ENCODE measurements around the gene BOC.
A peak's percentile ranks its signal among the peaks of the same experiment; 100 is the strongest.

The BOC gene

DNA sequence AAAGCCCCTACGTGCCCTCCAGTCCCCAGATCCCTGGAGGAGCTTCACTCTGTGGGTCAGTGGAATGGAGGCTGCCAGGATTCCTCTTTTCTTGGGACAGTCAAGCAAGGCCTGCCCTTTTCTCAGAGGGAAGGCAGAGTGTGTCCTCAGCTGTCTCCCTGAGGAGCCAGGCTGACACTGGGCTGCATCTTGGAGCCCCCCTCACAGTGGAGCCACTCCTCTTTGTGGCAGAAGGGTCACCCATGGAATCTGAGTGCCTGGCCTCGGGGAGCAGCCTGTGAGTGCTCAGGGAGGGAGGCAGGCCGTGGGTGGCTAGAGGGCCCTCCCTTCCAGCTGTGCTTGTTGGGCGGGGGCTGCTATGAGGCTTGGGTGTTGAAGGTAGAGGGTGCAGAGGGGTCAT lies 41.2 kb downstream of the BOC start:
- no peak overlapping the region for H3K4me3 ChIP-seq (ENCODE audit: control insufficient read depth, low read depth, low read length)
- TF ChIP-seq, protein P1, sequence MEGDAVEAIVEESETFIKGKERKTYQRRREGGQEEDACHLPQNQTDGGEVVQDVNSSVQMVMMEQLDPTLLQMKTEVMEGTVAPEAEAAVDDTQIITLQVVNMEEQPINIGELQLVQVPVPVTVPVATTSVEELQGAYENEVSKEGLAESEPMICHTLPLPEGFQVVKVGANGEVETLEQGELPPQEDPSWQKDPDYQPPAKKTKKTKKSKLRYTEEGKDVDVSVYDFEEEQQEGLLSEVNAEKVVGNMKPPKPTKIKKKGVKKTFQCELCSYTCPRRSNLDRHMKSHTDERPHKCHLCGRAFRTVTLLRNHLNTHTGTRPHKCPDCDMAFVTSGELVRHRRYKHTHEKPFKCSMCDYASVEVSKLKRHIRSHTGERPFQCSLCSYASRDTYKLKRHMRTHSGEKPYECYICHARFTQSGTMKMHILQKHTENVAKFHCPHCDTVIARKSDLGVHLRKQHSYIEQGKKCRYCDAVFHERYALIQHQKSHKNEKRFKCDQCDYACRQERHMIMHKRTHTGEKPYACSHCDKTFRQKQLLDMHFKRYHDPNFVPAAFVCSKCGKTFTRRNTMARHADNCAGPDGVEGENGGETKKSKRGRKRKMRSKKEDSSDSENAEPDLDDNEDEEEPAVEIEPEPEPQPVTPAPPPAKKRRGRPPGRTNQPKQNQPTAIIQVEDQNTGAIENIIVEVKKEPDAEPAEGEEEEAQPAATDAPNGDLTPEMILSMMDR (conservative IDR thresholded peaks at IDR 0.05; ENCODE audit: control insufficient read depth, insufficient read depth, low read depth, low read length), result no peak
- no peak for DNase-seq (ENCODE audit: low read depth)

DNA sequence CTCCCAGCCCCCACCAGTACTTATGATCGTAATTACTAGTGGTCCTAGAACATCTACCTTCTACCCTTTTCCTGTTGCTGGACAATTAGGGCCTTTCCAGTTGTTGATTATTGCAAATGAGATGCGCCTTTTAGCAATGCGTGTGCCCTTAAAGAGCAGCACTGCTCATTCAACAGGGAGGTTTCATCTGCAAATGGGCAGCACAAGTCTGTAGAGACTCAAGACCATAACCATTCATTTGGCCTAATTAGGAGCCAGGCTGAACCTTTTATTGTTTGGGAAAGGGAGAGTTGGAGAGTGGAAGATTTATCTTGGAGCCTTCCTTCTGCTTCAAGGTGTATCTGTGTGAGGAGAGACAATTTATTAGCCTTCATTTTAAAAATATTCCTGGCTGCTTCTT lies 42.3 kb downstream of the BOC start:
- TF ChIP-seq, protein P1 (conservative IDR thresholded peaks at IDR 0.05; ENCODE audit: control insufficient read depth, insufficient read depth, low read depth, low read length), result no peak
- no peak for DNase-seq (ENCODE audit: low read depth)
- H3K4me3 ChIP-seq (ENCODE audit: control insufficient read depth, low read depth, low read length), result no peak overlapping the region

DNA sequence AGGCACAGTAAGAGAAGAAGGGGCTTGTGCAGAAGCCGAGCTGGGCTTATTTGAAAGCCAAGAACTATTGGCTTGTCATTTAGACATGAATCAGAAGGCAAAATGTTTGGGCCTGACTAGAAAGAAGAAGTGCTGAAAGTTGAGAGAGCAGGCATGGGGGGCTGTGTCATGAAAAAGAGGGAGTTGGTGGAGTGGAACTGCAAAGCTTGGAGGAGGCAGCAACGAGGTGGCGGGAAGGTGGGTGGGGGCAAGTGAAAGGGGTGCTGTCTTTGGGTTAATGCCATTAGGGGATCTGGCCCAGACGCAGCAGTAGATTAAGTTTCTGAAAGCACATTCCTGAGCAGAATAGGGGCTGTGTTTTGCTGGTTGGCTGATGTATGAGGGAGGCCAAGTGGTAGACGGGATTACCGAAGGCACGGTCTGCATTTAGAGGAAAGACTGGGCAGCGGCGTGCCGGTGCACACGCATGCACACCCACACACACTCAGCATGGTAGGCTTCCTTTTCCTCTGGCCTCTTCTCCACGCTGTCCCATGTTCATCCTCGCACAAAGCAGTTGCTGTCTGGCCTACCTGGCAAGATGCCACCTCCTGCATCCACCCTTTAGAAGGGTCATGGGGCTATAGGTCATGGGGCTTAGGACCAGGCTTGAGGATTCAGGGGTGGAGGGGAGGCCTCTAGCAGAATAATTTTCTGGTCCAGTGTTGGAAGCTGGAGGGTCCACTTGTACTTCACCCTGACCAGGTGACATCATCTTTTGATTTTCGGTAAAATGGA lies 43.0 kb downstream of the BOC start:
- DNase-seq (ENCODE audit: low read depth), result no peak
- TF ChIP-seq, protein P1 (conservative IDR thresholded peaks at IDR 0.05; ENCODE audit: control insufficient read depth, insufficient read depth, low read depth, low read length), result no peak
- no peak overlapping the region for H3K4me3 ChIP-seq (ENCODE audit: control insufficient read depth, low read depth, low read length)

DNA sequence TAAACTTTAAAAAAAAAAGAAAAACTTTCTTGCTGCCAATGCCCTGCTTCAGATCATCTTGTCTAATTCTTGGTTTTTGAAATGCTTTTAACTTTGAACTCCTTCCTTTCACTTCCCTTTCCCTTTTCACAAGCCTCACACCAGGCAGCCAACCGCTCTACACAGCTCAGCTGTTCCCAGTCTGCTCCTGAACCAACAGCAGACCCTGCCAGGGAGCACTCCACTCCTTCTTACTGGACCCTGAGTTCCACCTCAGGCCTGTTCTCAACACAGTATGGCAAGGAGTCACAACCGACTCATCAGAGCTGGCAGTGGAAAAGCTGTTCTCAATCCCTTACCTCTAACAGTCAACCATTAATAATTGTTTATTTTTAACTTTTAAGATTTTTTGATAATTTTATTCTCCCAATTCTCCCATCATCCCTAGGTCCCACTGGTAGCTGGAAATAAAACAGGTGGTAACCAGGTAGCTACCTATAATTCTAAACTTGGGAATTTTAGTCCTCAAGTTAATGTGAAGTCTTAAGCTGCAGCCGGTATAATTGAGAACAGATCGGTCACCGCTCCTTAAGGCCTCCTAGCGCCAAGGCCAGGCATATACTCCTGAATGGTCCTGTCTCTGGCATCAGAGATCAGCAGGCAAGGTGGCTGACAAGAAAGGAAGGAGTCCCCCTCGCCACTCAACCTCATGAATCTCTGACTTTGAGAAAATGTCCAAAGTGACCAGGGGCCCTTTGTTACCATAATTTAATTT lies 43.9 kb downstream of the BOC start:
- DNase-seq (ENCODE audit: low read depth), result peak; percentile 74
- H3K4me3 ChIP-seq (ENCODE audit: control insufficient read depth, low read depth, low read length), result no peak overlapping the region
- TF ChIP-seq, protein P1 (conservative IDR thresholded peaks at IDR 0.05; ENCODE audit: control insufficient read depth, insufficient read depth, low read depth, low read length), result peak; percentile 39

DNA sequence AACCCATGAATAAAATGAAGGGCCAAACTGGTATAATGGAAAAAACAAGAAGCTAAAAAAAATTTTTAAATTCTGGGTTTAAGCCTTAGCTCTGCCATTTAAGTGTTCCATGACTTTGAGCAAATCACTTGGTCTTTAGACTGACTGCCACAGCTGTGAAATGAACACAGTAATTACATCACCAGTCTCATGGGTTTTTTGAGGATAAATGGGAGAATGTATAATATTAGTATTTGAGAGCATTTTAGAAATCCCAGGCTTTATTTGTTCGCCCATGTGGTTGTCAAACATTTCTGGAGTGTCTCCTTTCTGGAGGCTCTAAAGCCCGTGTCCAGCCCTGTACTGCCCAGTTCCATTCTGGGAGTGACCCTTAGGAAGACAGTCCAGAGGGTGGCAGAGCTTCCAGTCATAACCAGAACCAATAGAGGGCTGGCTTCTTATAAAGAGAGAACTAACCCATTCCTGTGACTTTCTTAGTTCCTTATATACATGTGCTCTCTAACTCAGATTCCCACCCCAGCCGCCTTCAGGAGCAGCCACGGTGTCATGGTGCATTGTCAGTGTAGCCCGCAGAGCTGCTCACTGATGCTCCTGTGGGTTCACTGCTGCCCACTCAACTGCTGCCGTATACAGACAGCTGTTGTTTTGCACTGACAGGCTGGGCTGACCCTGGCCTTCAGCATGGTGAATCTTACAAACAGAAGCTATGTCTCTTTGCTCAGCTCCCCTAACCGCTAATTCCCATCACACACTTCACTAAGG lies 44.7 kb downstream of the BOC start:
- no peak overlapping the region for H3K4me3 ChIP-seq (ENCODE audit: control insufficient read depth, low read depth, low read length)
- no peak for DNase-seq (ENCODE audit: low read depth)
- TF ChIP-seq, protein P1 (conservative IDR thresholded peaks at IDR 0.05; ENCODE audit: control insufficient read depth, insufficient read depth, low read depth, low read length), result no peak

DNA sequence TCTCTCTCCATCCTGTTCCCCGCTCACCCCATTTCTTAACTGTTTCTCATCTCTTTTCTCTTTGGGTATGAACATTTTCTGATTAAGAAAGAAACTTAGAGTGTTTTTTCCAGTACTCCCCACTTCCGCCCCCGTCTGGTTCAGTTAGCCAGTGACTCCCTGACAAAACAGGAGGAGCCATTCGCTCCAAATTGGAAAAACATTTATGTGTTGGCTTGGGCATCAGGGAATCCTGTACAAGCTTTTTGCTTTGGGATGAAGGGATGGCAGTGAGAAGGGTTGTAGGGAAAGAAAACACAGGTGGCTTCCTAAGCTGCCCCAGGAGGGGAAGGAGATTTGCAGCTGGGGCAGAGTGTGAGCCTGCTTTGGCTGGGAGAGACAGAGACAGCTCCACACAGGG lies 47.0 kb downstream of the BOC start:
- TF ChIP-seq, protein P1 (conservative IDR thresholded peaks at IDR 0.05; ENCODE audit: control insufficient read depth, insufficient read depth, low read depth, low read length), result peak; percentile 30
- H3K4me3 ChIP-seq (ENCODE audit: control insufficient read depth, low read depth, low read length), result no peak overlapping the region
- no peak for DNase-seq (ENCODE audit: low read depth)

Data from fibroblast of mammary gland (primary cell).